Ovary (tissue), 9 donors: ENCODE measurements around the gene MZF1. TPM values are rescaled to one million over a fixed set of nuclear protein-coding genes. Genes with fewer than 3 reads are reported as not detected.

Source experiments
- DNase-seq, 5 donors: peaks; one replicate each; pipeline ENCODE4 v3.0.0-alpha.2; 2019 to 2020
- H3K27ac ChIP-seq, 2 donors: fragments of 200-600 bp; one replicate each; pipeline versions ENCODE4 v1.5.1 to v1.8.0; 2019 to 2022
- H3K27me3 ChIP-seq: fragments of 200-600 bp; one replicate; pipeline ENCODE4 v1.8.0; 2022
- H3K36me3 ChIP-seq: fragments of 200-600 bp; sonication (generic); one replicate; pipeline ENCODE4 v1.5.1; 2019
- H3K4me1 ChIP-seq: one replicate; pipeline ENCODE4 v1.8.1; 2013; ENCODE audit warnings: mild to moderate bottlenecking, moderate library complexity; ENCODE audit not compliant: insufficient read depth
- H3K4me3 ChIP-seq: fragments of 200-600 bp; sonication (generic); one replicate; pipeline ENCODE4 v1.5.1; 2017
- H3K9me3 ChIP-seq, 2 donors: fragments of 200-600 bp in 1 of 2; sonication (generic) in 1 of 2; one replicate each; pipeline versions ENCODE4 v1.5.1 to v1.8.1; 2013 to 2019; ENCODE audit warnings: mild to moderate bottlenecking in 1 of 2, moderate library complexity in 1 of 2
- EP300 ChIP-seq: sonication (generic); formaldehyde crosslinking; IDR thresholded peaks from one replicate; pipeline ENCODE4 v1.6.1; 2017; ENCODE audit warnings: antibody characterized with exemption
- POLR2A ChIP-seq: fragments of 450-650 bp; IDR thresholded peaks from one replicate; pipeline ENCODE4 v1.6.1; 2017; ENCODE audit warnings: antibody characterized with exemption, mild to moderate bottlenecking, moderate library complexity
- WGBS, 3 donors: extraction: QIAGEN DNeasy Blood & Tissue Kit in 1 of 3; methylation state at CpG; one replicate each; pipeline versions ENCODE4 v1.1.5 to v1.1.7; 2013 to 2017; 5-methylcytosine and 5-hydroxymethylcytosine counted together
- intact Hi-C, 4 donors: fragments of 100-400 bp; cut with DNase I; formaldehyde crosslinking; loops; one replicate each; pipeline versions ENCODE4 v1.11.0 to v1.15.1; 2022 to 2023
- polyA plus RNA-seq, 2 donors: library from polyadenylated mRNA; stranded (reverse); fragments of 200-250 nt in 1 of 2; fragments of 350-450 nt in 1 of 2; fragmentation: Illumina TruSeq in 1 of 2; extraction: RNeasy Lipid Tissue Mini Kit (QIAGEN cat#74804) in 1 of 2; gene quantifications; one replicate each; pipeline ENCODE4 v1.2.3, GENCODE V29; 2013 to 2014
- total RNA-seq, 7 donors: library from RNA; depleted of rRNA in 2 of 7; stranded (reverse); fragments of >200 nt in 2 of 7; fragmentation: NEBNext Ultra II Directional in 3 of 7; extraction: Animal tissue kit (Norgen Biotek cat#: 25700) in 3 of 7; gene quantifications; one replicate each; pipeline versions ENCODE4 v1.1.0 to v1.2.4, GENCODE V29; 2016 to 2023
- TF ChIP-seq, protein P1 (sequence below), 3 donors: fragments of 450-650 bp in 2 of 3; fragments of 200-600 bp in 1 of 3; IDR thresholded peaks; one replicate each; pipeline versions ENCODE4 v1.5.1 to v1.8.0; 2016 to 2022; ENCODE audit warnings: antibody characterized with exemption in 3 of 3, mild to moderate bottlenecking in 1 of 3
- donor health status: DM: no; HTN: no; CAD: no; lungs with moderate emphysema.
- donor health status: DM: no; HTN: no; CAD: no.
- donor health status: Bipolar disorder and iron deficiency.
- donor health status: DM: yes; HTN: yes; CAD: no.
- donor health status: DM: no; HTN: no; CAD: no.
- donor health status: DM: yes; HTN: yes; CAD: no.

The MZF1 gene
- total and polyA plus RNA-seq, 9 donors = 10.8 to 48.0 (median 30.6) TPM

DNA sequence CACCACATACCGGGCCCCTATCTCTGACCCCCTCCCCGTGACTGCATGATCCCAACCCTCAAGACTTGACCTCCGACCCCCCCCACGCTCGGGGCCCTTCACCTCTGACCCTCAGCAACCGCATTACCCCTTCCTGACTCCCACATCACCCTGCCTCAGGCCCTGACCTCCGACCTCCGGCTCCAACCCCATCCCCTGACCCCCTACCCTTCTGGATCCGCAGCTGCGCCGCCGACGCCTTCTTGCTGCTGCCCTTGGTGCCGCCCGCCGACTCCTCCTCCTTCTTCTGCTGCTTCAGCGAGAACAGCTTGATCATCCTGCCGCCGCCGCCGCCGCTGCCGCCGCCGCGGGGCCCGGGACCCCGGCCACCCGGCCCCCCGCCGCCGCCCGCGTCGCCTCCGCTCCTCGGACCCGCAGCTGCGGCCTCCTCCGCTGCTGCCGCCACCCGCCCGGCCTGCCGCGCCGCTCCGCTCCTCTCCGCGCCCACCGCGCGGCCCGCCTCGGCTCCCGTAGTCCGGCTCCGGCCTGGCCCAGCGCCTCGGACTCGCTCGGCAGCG lies 15.0 kb downstream of the MZF1 start, which contains the start of gene UBE2M:
Gene UBE2M, minus strand, starts transcription at position 546 of the 557 bp plus-strand sequence. Its CDS starts 230 bp downstream, at position 316.
- intact Hi-C loops = loop anchor here in 1 of 4 donors (1.0 kb wide), 1 partner anchor 39 kb away; the partner anchor contains the start of gene ZBTB45
- 1 to 2% (median 1%) methylated on average over 19 to 62 of the region's 62 CpGs for WGBS, 3 donors
- Histone ChIP-seq H3K27ac (peak within 1 kb of the TSS; percentile 88 to 99), H3K4me1 (peaks cover 33% of the 10 kb centered on the region), H3K4me3 (peak within 1 kb of the TSS; percentile 70), H3K9me3 (no peaks in the 10 kb centered on the region), H3K27me3 (no peaks in the 10 kb centered on the region), H3K36me3 (no peaks in the 10 kb centered on the region)
- peak; percentile 69 to 85 (median 81) for DNase-seq
- TF ChIP-seq POLR2A = no peak
- TF ChIP-seq EP300 = no peak
- TF ChIP-seq, protein P1, sequence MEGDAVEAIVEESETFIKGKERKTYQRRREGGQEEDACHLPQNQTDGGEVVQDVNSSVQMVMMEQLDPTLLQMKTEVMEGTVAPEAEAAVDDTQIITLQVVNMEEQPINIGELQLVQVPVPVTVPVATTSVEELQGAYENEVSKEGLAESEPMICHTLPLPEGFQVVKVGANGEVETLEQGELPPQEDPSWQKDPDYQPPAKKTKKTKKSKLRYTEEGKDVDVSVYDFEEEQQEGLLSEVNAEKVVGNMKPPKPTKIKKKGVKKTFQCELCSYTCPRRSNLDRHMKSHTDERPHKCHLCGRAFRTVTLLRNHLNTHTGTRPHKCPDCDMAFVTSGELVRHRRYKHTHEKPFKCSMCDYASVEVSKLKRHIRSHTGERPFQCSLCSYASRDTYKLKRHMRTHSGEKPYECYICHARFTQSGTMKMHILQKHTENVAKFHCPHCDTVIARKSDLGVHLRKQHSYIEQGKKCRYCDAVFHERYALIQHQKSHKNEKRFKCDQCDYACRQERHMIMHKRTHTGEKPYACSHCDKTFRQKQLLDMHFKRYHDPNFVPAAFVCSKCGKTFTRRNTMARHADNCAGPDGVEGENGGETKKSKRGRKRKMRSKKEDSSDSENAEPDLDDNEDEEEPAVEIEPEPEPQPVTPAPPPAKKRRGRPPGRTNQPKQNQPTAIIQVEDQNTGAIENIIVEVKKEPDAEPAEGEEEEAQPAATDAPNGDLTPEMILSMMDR (IDR thresholded peaks at IDR 0.05) = no peak

DNA sequence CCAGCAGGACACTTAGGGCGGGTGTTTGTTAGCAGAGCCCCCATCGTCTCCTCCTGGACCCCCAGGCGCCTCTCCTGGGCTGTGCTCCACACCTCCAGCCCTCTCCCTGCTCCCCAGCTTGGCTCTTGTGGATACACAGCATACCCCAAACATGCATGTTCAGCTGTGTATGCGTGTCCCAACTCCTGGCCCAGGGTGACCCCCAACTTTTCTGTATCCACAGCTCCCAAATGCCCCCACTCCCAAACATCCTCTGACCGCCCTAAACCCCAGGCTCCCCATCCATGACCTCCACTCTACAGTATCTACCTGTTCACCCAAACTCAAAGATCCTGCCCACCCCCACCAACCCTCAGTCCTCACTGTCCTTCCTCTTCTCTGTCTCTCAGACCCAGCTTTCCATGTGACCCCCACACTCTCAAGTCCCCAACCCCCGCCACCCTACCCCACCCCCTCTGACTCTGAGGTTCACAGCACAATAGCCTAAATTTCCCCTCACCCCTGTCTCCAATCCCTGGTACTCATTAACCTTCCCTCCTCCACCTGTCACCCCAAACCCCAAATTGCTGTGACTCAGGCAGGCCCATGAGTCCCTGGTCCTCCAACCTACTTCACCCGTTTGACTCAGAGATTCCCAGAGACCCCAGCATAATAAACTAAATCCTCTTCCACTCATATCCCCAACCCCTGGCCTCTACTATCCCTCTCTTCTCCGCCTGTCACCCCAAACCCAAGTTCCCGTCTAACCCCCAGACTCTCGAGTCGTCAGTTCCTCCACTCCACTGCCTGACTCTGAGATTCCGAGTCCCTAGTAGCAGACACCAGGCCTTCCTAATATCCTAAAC lies 15.7 kb downstream of the MZF1 start:
- H3K4me3 ChIP-seq = peak overlapping the region; percentile 70
- no peaks in the 10 kb centered on the region for H3K27me3 ChIP-seq
- H3K4me1 ChIP-seq = peaks cover 26% of the 10 kb centered on the region
- peak in 4 of 5 donors; percentile 35 to 43 (median 39) for DNase-seq
- TF ChIP-seq POLR2A (no peak), EP300 (no peak)
- TF ChIP-seq, protein P1 (IDR thresholded peaks at IDR 0.05) = no peak
- H3K9me3 ChIP-seq = no peaks in the 10 kb centered on the region
- H3K36me3 ChIP-seq = no peaks in the 10 kb centered on the region
- intact Hi-C loops = loop anchor here in 1 of 4 donors (1.0 kb wide), 1 partner anchor 38 kb away; the partner anchor contains the start of gene ZBTB45
- WGBS, 3 donors = 25 to 31% (median 27%) methylated on average over 12 of the region's 12 CpGs
- peak overlapping the region; percentile 88 to 99 for H3K27ac ChIP-seq

DNA sequence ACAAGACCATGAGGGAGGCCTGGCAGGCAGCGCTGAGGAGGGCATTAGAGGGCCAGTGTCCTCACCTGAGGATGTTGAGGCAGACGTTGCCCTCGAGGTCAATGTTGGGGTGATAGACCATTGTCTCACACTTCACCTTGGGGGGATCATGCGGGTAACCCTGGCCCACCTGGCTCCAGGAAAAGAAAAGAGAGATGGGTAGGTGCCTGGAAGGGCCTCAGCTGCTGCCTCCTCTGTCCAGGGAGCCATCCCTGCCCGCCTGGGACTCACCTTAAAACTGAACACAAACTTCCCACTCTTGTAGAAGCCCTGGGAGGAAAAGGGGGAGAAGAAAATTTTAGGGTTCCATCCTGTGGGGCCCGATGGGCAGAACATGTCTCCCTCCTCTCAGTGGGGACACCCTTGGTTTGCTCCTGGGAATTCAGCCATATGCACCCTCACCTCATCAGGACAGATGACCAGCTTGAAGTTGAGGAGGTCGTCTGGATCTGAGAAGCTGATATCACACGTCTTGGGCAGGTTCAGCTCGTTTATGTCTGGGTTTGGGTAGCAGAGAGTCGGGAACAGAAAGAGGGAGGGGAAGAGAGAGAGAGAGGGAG lies 16.4 kb downstream of the MZF1 start:
- peak overlapping the region; percentile 70 for H3K4me3 ChIP-seq
- H3K9me3 ChIP-seq = no peaks in the 10 kb centered on the region
- intact Hi-C loops = no loop called here
- H3K4me1 ChIP-seq = peaks cover 22% of the 10 kb centered on the region
- no peaks in the 10 kb centered on the region for H3K36me3 ChIP-seq
- TF ChIP-seq POLR2A (no peak), EP300 (no peak)
- TF ChIP-seq, protein P1 (IDR thresholded peaks at IDR 0.05) = no peak
- H3K27me3 ChIP-seq = no peaks in the 10 kb centered on the region
- DNase-seq = peak in 4 of 5 donors; percentile 30 to 45 (median 40)
- H3K27ac ChIP-seq = no peak overlapping the region
- WGBS, 3 donors = 43 to 56% (median 47%) methylated on average over 10 of the region's 10 CpGs

DNA sequence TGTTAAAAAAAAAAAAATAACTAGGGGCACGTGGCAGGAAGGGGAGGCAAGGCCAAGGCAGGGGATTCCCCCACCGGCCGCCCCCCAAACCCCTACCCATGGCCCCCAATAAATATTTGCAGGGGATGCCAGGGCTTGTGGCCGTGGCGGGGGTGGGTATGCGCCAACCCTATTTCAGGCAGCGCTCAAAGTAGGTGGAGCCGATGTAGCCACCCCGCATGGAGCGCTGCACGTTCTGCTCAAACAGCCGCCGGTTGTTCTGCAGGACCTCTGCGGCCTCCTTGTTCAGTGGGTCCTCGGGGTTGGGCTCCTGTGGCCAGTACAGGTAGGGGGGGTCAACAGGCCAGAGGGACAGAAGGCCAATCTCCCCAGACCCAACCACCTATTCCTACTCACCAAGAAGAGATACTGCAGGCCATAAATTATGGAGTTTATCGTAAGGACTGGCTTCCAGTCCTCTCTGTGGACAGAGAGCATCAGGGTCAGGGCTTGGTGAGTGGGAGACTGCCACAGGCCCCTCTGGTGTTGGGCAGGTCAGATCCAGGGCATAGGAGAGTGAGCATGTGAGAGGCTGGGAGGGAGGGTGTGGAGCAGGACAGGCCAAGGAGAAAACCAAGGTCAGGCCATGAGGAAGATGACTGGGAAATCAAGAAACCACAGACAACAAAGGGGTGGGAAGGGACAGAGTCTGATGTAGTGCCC lies 17.1 kb downstream of the MZF1 start:
- TF ChIP-seq EP300 = no peak
- TF ChIP-seq, protein P1 (IDR thresholded peaks at IDR 0.05) = no peak
- TF ChIP-seq POLR2A = no peak
- 57 to 68% (median 61%) methylated on average over 16 of the region's 16 CpGs for WGBS, 3 donors
- Histone ChIP-seq H3K4me1 (peaks cover 19% of the 10 kb centered on the region), H3K9me3 (no peaks in the 10 kb centered on the region), H3K27me3 (no peaks in the 10 kb centered on the region), H3K4me3 (no peak overlapping the region), H3K27ac (peak overlapping the region; percentile 78 to 95), H3K36me3 (no peaks in the 10 kb centered on the region)
- intact Hi-C loops = no loop called here
- DNase-seq = peak in 4 of 5 donors; percentile 53 to 61 (median 56)
